ENCODE measurements around the gene CLNS1A.
"Not testable (repeated sequence)": the region's sequence is repeated elsewhere in the genome, so short reads cannot be mapped to it uniquely, and the experiment has no call there.

The CLNS1A gene

DNA sequence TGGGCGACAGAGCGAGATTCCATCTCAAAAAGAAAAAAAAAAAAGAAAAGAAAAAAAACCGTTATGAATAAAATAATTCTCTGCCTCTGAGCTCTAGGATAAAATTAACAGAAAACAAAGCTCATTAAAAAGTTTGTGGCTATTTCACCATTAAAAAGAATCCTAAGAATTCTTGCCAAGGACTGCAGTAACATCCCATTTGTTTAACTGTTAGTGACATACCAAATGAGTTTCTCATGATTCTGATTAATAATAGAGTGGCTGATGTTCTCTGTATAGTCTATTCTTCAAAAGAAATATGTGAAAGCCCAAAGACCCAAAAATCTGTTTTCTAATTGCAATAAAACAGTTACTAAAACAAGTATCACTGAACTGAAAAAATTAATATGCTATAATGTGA is 19.7 kb downstream of the CLNS1A start:
- DNase-seq: no peak

DNA sequence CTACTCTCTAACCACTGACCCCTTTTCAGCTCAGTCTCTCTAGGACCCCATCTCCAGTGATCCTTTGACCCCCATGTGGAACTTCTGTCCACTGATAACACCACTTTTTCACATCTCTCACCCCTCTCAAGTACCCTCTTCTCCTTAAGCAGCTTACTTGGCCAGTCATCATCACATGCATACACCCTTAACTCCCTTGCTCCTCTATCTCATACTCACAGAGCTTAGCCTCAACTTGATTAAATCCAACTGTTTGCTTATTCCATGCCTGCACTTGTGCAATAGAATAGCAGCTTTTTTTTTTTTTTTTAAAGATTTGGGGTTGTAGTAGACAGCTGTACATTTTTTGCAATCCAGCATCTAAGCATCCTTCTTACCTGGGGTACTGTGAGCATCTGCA is 25.7 kb downstream of the CLNS1A start:
- DNase-seq: no peak

DNA sequence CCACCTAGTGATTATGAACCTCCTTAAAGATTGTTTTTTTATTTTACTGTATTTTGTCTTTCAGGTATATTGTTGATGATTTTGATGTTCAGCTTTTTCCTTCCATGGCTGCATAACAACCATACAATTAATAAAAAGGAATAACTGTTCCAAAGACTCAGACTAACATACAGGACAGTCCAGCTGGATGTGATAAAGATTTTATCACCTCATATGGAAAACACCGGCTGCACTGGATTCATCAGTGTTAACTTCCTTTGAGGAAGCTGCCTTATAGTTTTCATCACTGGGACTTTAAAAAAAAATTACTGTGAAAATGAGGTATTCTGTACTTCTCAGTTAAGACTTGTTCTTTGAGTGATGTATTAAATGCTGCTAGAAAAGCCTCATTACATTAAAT is 28.4 kb downstream of the CLNS1A start:
- DNase-seq: no peak

DNA sequence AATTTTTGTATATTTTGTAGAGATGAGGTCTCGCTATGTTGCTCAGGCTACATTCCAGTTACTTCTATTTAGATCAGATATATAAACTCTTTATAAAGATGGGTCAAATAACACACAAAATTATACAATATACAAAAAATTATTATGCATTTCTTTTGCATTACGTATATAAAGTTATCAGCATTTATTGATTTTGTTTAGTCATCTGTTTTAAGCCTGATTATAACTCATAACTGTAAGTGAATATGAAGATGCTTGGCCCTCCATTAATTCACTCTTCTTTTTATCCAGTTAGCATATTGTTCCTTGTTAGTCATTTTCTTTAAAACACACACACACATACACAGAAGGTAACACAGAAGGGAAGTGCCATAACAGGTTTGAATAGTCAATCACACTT is 33.3 kb downstream of the CLNS1A start:
- no peak for DNase-seq

GRCh38 chr11:77602381-77603088 is 35.1 kb downstream of the CLNS1A start:
- no peak for DNase-seq

GRCh38 chr11:77598195-77598594 is 39.4 kb downstream of the CLNS1A start:
- DNase-seq: no peak

GRCh38 chr11:77596626-77597025 is 41.0 kb downstream of the CLNS1A start:
- no peak for DNase-seq

GRCh38 chr11:77593883-77594282 is 43.7 kb downstream of the CLNS1A start:
- DNase-seq: no peak

DNA sequence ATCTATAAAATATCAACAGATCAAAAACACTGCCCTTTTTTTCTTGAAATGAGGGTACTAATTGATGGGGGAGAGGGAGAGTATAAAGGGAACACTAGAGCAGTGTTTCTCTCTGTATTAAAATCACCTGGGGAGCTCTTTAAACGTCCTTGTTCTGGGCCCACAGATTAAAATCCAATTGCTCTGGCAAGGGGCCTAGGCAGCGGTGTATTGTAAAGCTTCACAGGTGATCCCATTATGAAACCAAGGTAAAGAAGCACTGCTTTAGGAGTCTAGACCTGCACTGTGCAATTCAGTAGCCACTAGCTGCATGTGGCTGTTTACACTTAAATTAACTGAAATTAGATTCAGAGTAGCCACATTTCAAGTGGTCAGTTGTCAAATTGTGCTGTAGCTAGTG is 44.9 kb downstream of the CLNS1A start:
- DNase-seq: no peak

GRCh38 chr11:77590194-77590782 is 47.3 kb downstream of the CLNS1A start:
- peak; percentile 49 for DNase-seq

- DNase-seq: peak; percentile 81
Observed at GRCh38 chr11:77589521-77590193, 47.9 kb downstream of the CLNS1A start, which contains the start of gene AQP11. Gene AQP11 (plus strand): TSS chr11:77589953. CDS start chr11:77589993, 40 bp downstream.

GRCh38 chr11:77589181-77589520 is 48.4 kb downstream of the CLNS1A start:
- DNase-seq: no peak

DNA sequence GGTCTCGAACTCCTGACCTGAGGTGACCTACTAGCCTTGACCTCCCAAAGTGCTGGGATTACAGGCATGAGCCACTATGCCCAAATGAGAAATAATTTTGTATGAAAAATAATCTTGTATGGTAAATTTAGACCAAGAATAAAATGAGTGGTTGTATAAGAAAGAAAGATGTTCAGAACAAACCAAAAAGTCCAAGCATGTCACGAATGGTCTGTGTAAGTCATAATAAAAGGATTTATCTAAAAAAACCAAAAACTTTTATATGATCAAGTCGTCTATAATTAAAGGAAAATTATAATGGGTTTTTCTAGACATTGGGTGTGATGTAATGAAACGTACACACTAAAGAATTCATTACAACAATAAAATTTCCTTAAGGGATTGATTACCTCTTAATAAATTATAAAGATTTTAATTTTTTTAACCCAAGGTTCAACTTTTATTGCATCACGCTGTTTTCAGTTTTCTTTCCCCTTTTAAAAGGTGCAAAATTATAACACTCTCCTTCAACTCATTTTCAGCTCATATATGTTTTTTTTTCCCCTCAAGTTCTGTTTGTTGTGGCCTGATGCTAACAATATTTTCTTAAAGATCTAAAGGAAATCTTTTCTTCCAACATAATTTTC is 56.8 kb downstream of the CLNS1A start:
- DNase-seq: no peak

GRCh38 chr11:77575428-77575827 is 62.2 kb downstream of the CLNS1A start:
- not testable (repeated sequence) for DNase-seq

GRCh38 chr11:77570896-77571295 is 66.7 kb downstream of the CLNS1A start:
- DNase-seq: not testable (repeated sequence)

DNA sequence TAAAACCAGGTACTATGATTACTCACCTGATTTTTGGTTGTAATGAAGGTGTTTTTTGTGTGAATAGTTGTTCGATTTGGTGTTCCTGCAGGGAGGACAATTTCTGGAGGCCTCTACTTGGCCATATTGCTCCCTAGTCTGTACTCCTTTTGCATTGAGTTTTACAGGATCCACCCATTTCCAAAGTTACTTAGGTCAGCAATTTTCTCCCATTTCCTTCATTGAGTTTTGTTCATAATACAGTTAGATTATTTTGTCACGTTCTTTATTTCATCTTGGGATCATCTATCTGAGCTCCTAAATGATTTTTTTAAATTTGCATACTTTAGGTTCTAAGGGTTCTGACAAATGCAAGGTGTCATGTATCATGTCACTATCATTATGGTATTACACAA is 67.9 kb downstream of the CLNS1A start:
- DNase-seq: no peak

DNA sequence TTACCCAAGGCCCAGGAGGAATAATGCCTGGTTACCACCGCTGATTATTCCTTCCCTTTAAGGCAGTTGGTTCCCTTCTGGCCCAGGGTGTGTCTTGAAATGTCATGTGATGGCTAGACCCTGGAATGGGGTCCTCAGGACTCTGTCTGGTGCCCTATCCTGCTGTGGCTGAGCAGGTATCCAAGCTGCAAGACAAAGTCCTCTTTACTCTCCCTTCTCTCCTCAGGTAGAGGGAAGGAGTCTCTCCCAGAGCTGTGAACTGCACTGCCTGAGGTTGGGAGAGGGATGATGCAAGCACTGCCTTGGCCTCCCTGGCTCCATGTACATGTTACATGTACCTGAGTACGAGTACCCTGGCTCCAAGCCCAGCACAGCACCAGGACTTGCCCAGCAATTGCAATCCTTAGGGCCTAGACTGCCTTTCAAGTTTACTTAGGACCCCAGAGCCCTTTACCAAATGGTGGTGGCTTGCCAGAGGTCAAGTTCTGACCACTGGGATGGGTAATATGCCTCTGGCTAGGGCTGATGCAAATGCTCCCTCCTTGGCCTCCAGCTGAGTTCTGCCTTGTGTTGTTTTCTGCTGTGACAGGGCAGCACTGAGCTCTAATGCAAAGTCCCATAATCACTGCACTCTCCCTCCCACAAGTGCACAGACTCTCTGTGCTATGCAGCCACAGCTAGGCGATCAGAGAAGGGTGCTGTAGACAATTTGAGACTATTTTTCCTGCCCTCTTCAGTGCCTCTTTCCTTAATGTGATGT is 68.5 kb downstream of the CLNS1A start:
- DNase-seq: no peak

- no peak for DNase-seq
Observed at GRCh38 chr11:77568306-77568705, 69.3 kb downstream of the CLNS1A start.

Data from stimulated activated CD8-positive, alpha-beta memory T cell treated with anti-CD3 and anti-CD28 coated beads, Interleukin-4, amount 100 ng/mL, for 48 hours (primary cell).